A549 (cell line): ENCODE measurements around the gene SCN3B.

Experiments used
- CTCF ChIP-seq: fragments of >200 bp; sonication (Bioruptor Twin); formaldehyde crosslinking; IDR thresholded peaks from 3 replicates; pipeline ENCODE4 v1.5.1; 2016
- FOXS1 ChIP-seq: fragments of 250-450 bp; sonication (Bioruptor Pico); IDR thresholded peaks from 2 replicates; pipeline ENCODE4 v1.5.0; 2020; ENCODE audit warnings: mild to moderate bottlenecking, moderate library complexity
- JUN ChIP-seq, 2 experiments: fragments of >200 bp; sonication (Bioruptor Twin); formaldehyde crosslinking; IDR thresholded peaks; 2 replicates in 1 of 2; 3 replicates in 1 of 2; pipeline ENCODE4 v1.6.1; 2016 to 2017
- MAFK ChIP-seq: fragments of 450-650 bp; IDR thresholded peaks from 2 replicates; pipeline ENCODE4 v1.6.1; 2014; ENCODE audit not compliant: partially characterized antibody
- MYC ChIP-seq: IDR thresholded peaks from 2 replicates; pipeline ENCODE4 v1.6.1; 2012; ENCODE audit warnings: mild to moderate bottlenecking, inconsistent platforms, low read length, improper control_type of control experiment, borderline replicate concordance
- POLR2A ChIP-seq: IDR thresholded peaks from 2 replicates; pipeline ENCODE4 v1.6.1; 2012; ENCODE audit warnings: mild to moderate bottlenecking, low read length
- RAD21 ChIP-seq, 2 experiments: fragments of >200 bp in 1 of 2; sonication (Bioruptor Twin) in 1 of 2; formaldehyde crosslinking in 1 of 2; IDR thresholded peaks in 1 of 2; conservative IDR thresholded peaks in 1 of 2; 2 replicates in 1 of 2; 3 replicates in 1 of 2; pipeline ENCODE4 v1.6.1; 2012 to 2018; ENCODE audit warnings: inconsistent platforms in 1 of 2
- RFX5 ChIP-seq: fragments of 450-650 bp; IDR thresholded peaks from 2 replicates; pipeline ENCODE4 v1.7.1; 2014; ENCODE audit warnings: antibody characterized with exemption, mild to moderate bottlenecking, moderate library complexity

- TF ChIP-seq JUN (IDR thresholded peaks at IDR 0.05) = no peak
- TF ChIP-seq MYC = no peak
- TF ChIP-seq POLR2A = no peak
- TF ChIP-seq CTCF = no peak
- no peak for TF ChIP-seq MAFK
- TF ChIP-seq RAD21 (conservative IDR thresholded peaks at IDR 0.05 in 1 of 2, IDR thresholded peaks at IDR 0.05 in 1 of 2) = no peak
- TF ChIP-seq FOXS1 = no peak
- no peak for TF ChIP-seq RFX5
Observed at GRCh38 chr11:123630126-123630608, 24.3 kb downstream of the SCN3B start.
